OCI-LY7 (cell line): ENCODE measurements around the gene DAND5. TPM values are rescaled to one million over a fixed set of nuclear protein-coding genes. Genes with fewer than 3 reads are reported as not detected.

Source experiments
- BruUV-seq: library from RNA; stranded (reverse); fragments of 400-500 nt; replicated peaks from 2 replicates; lab custom pipeline; 2021; lab: Mats Ljungman, UMichigan
- CTCF ChIA-PET: fragments of 300-600 bp; sonication (Branson Sonifier 250); formaldehyde crosslinking; loops from one replicate; lab custom pipeline; 2022; ENCODE audit warnings: antibody characterized with exemption; ENCODE audit not compliant: unreplicated experiment; lab: Charles Lee
- POLR2A ChIA-PET: fragments of 300-600 bp; sonication (Branson Sonifier 250); formaldehyde crosslinking; loops from one replicate; lab custom pipeline; 2022; ENCODE audit warnings: antibody characterized with exemption; lab: Charles Lee
- DNase-seq: peaks from one replicate; pipeline ENCODE4 v3.0.0-alpha.2; 2015; ENCODE audit warnings: low spot score
- H2AFZ ChIP-seq: fragments of 200-600 bp; sonication (generic), shearing (Covaris generic); 2 replicates; pipeline ENCODE4 v1.6.1; 2014; ENCODE audit warnings: mild to moderate bottlenecking, antibody characterized with exemption, low read length, moderate library complexity
- H3K27ac ChIP-seq: fragments of 200-600 bp; sonication (generic); 2 replicates; pipeline ENCODE4 v1.5.1; 2014; ENCODE audit warnings: mixed run types, low read depth, mild to moderate bottlenecking, moderate library complexity, low read length, inconsistent platforms; ENCODE audit not compliant: poor library complexity, severe bottlenecking
- H3K36me3 ChIP-seq: fragments of 200-600 bp; sonication (generic); 2 replicates; pipeline ENCODE4 v1.6.1; 2014; ENCODE audit warnings: mild to moderate bottlenecking, antibody characterized with exemption, low read length, moderate library complexity, mixed read lengths; ENCODE audit not compliant: insufficient read depth
- H3K4me1 ChIP-seq: fragments of 200-600 bp; sonication (generic); 2 replicates; pipeline ENCODE4 v1.5.1; 2014; ENCODE audit warnings: mild to moderate bottlenecking, low read length; ENCODE audit not compliant: insufficient read depth, poor library complexity, severe bottlenecking
- H3K4me2 ChIP-seq: fragments of 200-600 bp; sonication (generic); 2 replicates; pipeline ENCODE4 v1.6.1; 2014; ENCODE audit warnings: mild to moderate bottlenecking, low read length
- H3K4me3 ChIP-seq: fragments of 200-600 bp; sonication (generic); 2 replicates; pipeline ENCODE4 v1.5.1; 2014; ENCODE audit warnings: mild to moderate bottlenecking, low read depth, low read length; ENCODE audit not compliant: poor library complexity, severe bottlenecking
- H3K79me2 ChIP-seq: fragments of 200-600 bp; sonication (generic); 2 replicates; pipeline ENCODE4 v1.6.1; 2016; ENCODE audit warnings: low read depth, mild to moderate bottlenecking, low read length, moderate library complexity, mixed read lengths; ENCODE audit not compliant: insufficient read depth
- H3K9me2 ChIP-seq: fragments of 200-600 bp; sonication (generic); 2 replicates; pipeline ENCODE4 v1.6.1; 2016; ENCODE audit warnings: mild to moderate bottlenecking, low read length, mixed read lengths; ENCODE audit not compliant: insufficient read depth
- H3K9me3 ChIP-seq: fragments of 200-600 bp; sonication (generic); 2 replicates; pipeline ENCODE4 v1.6.1; 2014; ENCODE audit warnings: mild to moderate bottlenecking, mixed run types, low read length, mixed read lengths
- H4K20me1 ChIP-seq: fragments of 200-600 bp; sonication (generic); 2 replicates; pipeline ENCODE4 v1.6.1; 2014; ENCODE audit warnings: mild to moderate bottlenecking, antibody characterized with exemption, low read length, moderate library complexity, mixed read lengths; ENCODE audit not compliant: insufficient read depth
- EZH2phosphoT487 ChIP-seq: fragments of 200-600 bp; sonication (generic); IDR thresholded peaks from 2 replicates; pipeline ENCODE4 v1.6.1; 2018; ENCODE audit warnings: low read depth, borderline replicate concordance, mild to moderate bottlenecking, mixed run types, antibody characterized with exemption, low read length, moderate library complexity, mixed read lengths
- intact Hi-C: fragments of 100-400 bp; cut with micrococcal nuclease; formaldehyde crosslinking; loops from one replicate; pipeline ENCODE4 v1.10.0; 2022; ENCODE audit not compliant: unreplicated experiment
- total RNA-seq, 2 experiments: library from RNA; depleted of rRNA in 1 of 2; stranded (reverse); fragments of >200 nt in 1 of 2; shearing (Covaris generic) in 1 of 2; gene quantifications; 2 replicates each; pipeline ENCODE4 v1.2.3, GENCODE V29; 2014 to 2022
- TF ChIP-seq, protein P1 (sequence below): fragments of 200-600 bp; sonication (generic); conservative IDR thresholded peaks from 2 replicates; pipeline ENCODE4 v1.5.1; 2014; ENCODE audit warnings: mild to moderate bottlenecking, antibody characterized with exemption, low read length, moderate library complexity, mixed read lengths

Gene DAND5
- total RNA-seq, 2 experiments from 2014 or later: 0.06 to 0.84 TPM

- no peak overlapping the region for H3K4me3 ChIP-seq
- H3K9me3 ChIP-seq: no peaks in the 10 kb centered on the region
- intact Hi-C loops: no loop called here
- no peaks in the 10 kb centered on the region for H3K9me2 ChIP-seq
- ChIA-PET CTCF (no interaction called here), POLR2A (no interaction called here)
- peak; percentile 30 for DNase-seq
- no peak overlapping the region for H3K4me2 ChIP-seq
- H4K20me1 ChIP-seq: no peaks in the 10 kb centered on the region
- H2AFZ ChIP-seq: no peak overlapping the region
- H3K27ac ChIP-seq: no peak overlapping the region
- TF ChIP-seq, protein P1, sequence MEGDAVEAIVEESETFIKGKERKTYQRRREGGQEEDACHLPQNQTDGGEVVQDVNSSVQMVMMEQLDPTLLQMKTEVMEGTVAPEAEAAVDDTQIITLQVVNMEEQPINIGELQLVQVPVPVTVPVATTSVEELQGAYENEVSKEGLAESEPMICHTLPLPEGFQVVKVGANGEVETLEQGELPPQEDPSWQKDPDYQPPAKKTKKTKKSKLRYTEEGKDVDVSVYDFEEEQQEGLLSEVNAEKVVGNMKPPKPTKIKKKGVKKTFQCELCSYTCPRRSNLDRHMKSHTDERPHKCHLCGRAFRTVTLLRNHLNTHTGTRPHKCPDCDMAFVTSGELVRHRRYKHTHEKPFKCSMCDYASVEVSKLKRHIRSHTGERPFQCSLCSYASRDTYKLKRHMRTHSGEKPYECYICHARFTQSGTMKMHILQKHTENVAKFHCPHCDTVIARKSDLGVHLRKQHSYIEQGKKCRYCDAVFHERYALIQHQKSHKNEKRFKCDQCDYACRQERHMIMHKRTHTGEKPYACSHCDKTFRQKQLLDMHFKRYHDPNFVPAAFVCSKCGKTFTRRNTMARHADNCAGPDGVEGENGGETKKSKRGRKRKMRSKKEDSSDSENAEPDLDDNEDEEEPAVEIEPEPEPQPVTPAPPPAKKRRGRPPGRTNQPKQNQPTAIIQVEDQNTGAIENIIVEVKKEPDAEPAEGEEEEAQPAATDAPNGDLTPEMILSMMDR: no peak
- TF ChIP-seq EZH2phosphoT487: no peak
- H3K79me2 ChIP-seq: no peaks in the 10 kb centered on the region
- BruUV-seq: no TSS peak
- H3K4me1 ChIP-seq: no peaks in the 10 kb centered on the region
- H3K36me3 ChIP-seq: no peaks in the 10 kb centered on the region
Observed at GRCh38 chr19:12987781-12988180, 18.4 kb downstream of the DAND5 start.

DNA sequence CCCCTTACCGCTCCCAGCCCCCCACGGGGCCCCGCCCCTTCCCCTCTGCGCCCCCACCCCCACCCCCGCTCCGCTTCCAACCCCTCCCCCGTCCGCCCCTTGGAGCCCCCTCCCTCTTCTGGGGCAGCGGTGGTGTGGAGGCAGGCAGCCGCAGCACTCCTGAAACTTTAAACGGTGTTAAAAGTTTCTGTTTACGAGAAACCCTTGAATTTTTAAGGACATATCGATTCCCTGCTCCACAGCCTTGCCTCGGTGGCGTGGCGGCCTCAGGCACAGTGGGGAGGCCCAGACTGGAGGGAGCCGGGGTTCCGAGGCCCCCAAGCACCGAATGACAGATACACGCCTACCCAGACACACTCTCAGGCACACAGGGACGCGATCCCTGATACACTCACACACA is 21.1 kb downstream of the DAND5 start:
- no peak overlapping the region for H3K27ac ChIP-seq
- no peaks in the 10 kb centered on the region for H4K20me1 ChIP-seq
- no peak overlapping the region for H3K4me3 ChIP-seq
- TF ChIP-seq, protein P1: no peak
- TF ChIP-seq EZH2phosphoT487: no peak
- H3K4me2 ChIP-seq: no peak overlapping the region
- H3K79me2 ChIP-seq: no peaks in the 10 kb centered on the region
- ChIA-PET CTCF (no interaction called here), POLR2A (no interaction called here)
- no peaks in the 10 kb centered on the region for H3K36me3 ChIP-seq
- no peak for DNase-seq
- H2AFZ ChIP-seq: no peak overlapping the region
- H3K9me2 ChIP-seq: no peaks in the 10 kb centered on the region
- intact Hi-C loops: no loop called here
- no TSS peak for BruUV-seq
- H3K4me1 ChIP-seq: no peaks in the 10 kb centered on the region
- no peaks in the 10 kb centered on the region for H3K9me3 ChIP-seq

GRCh38 chr19:12990853-12991252 is 21.5 kb downstream of the DAND5 start:
- POLR2A ChIA-PET: no interaction called here
- no peak overlapping the region for H3K4me2 ChIP-seq
- H3K9me2 ChIP-seq: no peaks in the 10 kb centered on the region
- no peak overlapping the region for H3K27ac ChIP-seq
- H3K4me3 ChIP-seq: no peak overlapping the region
- no TSS peak for BruUV-seq
- DNase-seq: no peak
- no peaks in the 10 kb centered on the region for H3K4me1 ChIP-seq
- no peaks in the 10 kb centered on the region for H3K36me3 ChIP-seq
- CTCF ChIA-PET: no interaction called here
- no peak overlapping the region for H2AFZ ChIP-seq
- H3K79me2 ChIP-seq: no peaks in the 10 kb centered on the region
- TF ChIP-seq, protein P1: no peak
- no peaks in the 10 kb centered on the region for H3K9me3 ChIP-seq
- intact Hi-C loops: no loop called here
- no peaks in the 10 kb centered on the region for H4K20me1 ChIP-seq
